ENCODE data around the gene FAM53B.

The FAM53B gene

GRCh38 chr10:124667425-124668345, 76.5 kb downstream of the FAM53B start:
- no peaks in the 10 kb centered on the region for H3K36me3 ChIP-seq (ENCODE audit: insufficient read depth, low read depth, low read length)
- no peak overlapping the region for H3K9ac ChIP-seq (ENCODE audit: low read depth, low read length)
- no peaks in the 10 kb centered on the region for H3K9me3 ChIP-seq (ENCODE audit: insufficient read depth, low read depth, low read length)
- H3K27ac ChIP-seq (ENCODE audit: low read length): no peak overlapping the region
- H3K4me3 ChIP-seq (ENCODE audit: low read length): no peak overlapping the region
- peaks cover 3% of the 10 kb centered on the region for H3K4me1 ChIP-seq (ENCODE audit: insufficient read depth, low read length)
- no peaks in the 10 kb centered on the region for H3K27me3 ChIP-seq (ENCODE audit: insufficient read depth, low read length)

GRCh38 chr10:124666494-124666893, 77.7 kb downstream of the FAM53B start:
- Histone ChIP-seq H3K4me3 (ENCODE audit: low read length) (no peak overlapping the region), H3K27me3 (ENCODE audit: insufficient read depth, low read length) (no peaks in the 10 kb centered on the region), H3K27ac (ENCODE audit: low read length) (no peak overlapping the region), H3K4me1 (ENCODE audit: insufficient read depth, low read length) (no peaks in the 10 kb centered on the region; the same call in 1 of the 2 replicates), H3K9me3 (ENCODE audit: insufficient read depth, low read depth, low read length) (no peaks in the 10 kb centered on the region), H3K36me3 (ENCODE audit: insufficient read depth, low read depth, low read length) (no peaks in the 10 kb centered on the region), H3K9ac (ENCODE audit: low read depth, low read length) (no peak overlapping the region)

GRCh38 chr10:124665980-124666379, 78.2 kb downstream of the FAM53B start:
- Histone ChIP-seq H3K9me3 (ENCODE audit: insufficient read depth, low read depth, low read length) (no peaks in the 10 kb centered on the region), H3K27me3 (ENCODE audit: insufficient read depth, low read length) (no peaks in the 10 kb centered on the region), H3K4me1 (ENCODE audit: insufficient read depth, low read length) (no peaks in the 10 kb centered on the region; the same call in 1 of the 2 replicates), H3K4me3 (ENCODE audit: low read length) (no peak overlapping the region), H3K36me3 (ENCODE audit: insufficient read depth, low read depth, low read length) (no peaks in the 10 kb centered on the region), H3K9ac (ENCODE audit: low read depth, low read length) (no peak overlapping the region), H3K27ac (ENCODE audit: low read length) (no peak overlapping the region)

- H3K36me3 ChIP-seq (ENCODE audit: insufficient read depth, low read depth, low read length): no peaks in the 10 kb centered on the region
- H3K9me3 ChIP-seq (ENCODE audit: insufficient read depth, low read depth, low read length): no peaks in the 10 kb centered on the region
- H3K4me1 ChIP-seq (ENCODE audit: insufficient read depth, low read length): no peaks in the 10 kb centered on the region; the same call in 1 of the 2 replicates
- H3K27ac ChIP-seq (ENCODE audit: low read length): no peak overlapping the region
- no peak overlapping the region for H3K9ac ChIP-seq (ENCODE audit: low read depth, low read length)
- H3K27me3 ChIP-seq (ENCODE audit: insufficient read depth, low read length): no peaks in the 10 kb centered on the region
- H3K4me3 ChIP-seq (ENCODE audit: low read length): no peak overlapping the region
These were observed 78.6 kb downstream of the FAM53B start for GRCh38 chr10:124665558-124665957.

GRCh38 chr10:124665091-124665490, 79.1 kb downstream of the FAM53B start:
- H3K4me1 ChIP-seq (ENCODE audit: insufficient read depth, low read length): no peaks in the 10 kb centered on the region; the same call in 1 of the 2 replicates
- H3K9ac ChIP-seq (ENCODE audit: low read depth, low read length): no peak overlapping the region
- H3K9me3 ChIP-seq (ENCODE audit: insufficient read depth, low read depth, low read length): no peaks in the 10 kb centered on the region
- H3K36me3 ChIP-seq (ENCODE audit: insufficient read depth, low read depth, low read length): no peaks in the 10 kb centered on the region
- no peaks in the 10 kb centered on the region for H3K27me3 ChIP-seq (ENCODE audit: insufficient read depth, low read length)
- H3K4me3 ChIP-seq (ENCODE audit: low read length): no peak overlapping the region
- H3K27ac ChIP-seq (ENCODE audit: low read length): no peak overlapping the region

- H3K4me1 ChIP-seq (ENCODE audit: insufficient read depth, low read length): no peaks in the 10 kb centered on the region; the same call in 1 of the 2 replicates
- no peaks in the 10 kb centered on the region for H3K27me3 ChIP-seq (ENCODE audit: insufficient read depth, low read length)
- no peak overlapping the region for H3K9ac ChIP-seq (ENCODE audit: low read depth, low read length)
- no peak overlapping the region for H3K27ac ChIP-seq (ENCODE audit: low read length)
- H3K9me3 ChIP-seq (ENCODE audit: insufficient read depth, low read depth, low read length): no peaks in the 10 kb centered on the region
- no peaks in the 10 kb centered on the region for H3K36me3 ChIP-seq (ENCODE audit: insufficient read depth, low read depth, low read length)
- no peak overlapping the region for H3K4me3 ChIP-seq (ENCODE audit: low read length)
These were observed 80.3 kb downstream of the FAM53B start for GRCh38 chr10:124663766-124664360.

GRCh38 chr10:124663228-124663627, 81.0 kb downstream of the FAM53B start:
- no peaks in the 10 kb centered on the region for H3K27me3 ChIP-seq (ENCODE audit: insufficient read depth, low read length)
- H3K9ac ChIP-seq (ENCODE audit: low read depth, low read length): no peak overlapping the region
- no peak overlapping the region for H3K27ac ChIP-seq (ENCODE audit: low read length)
- no peaks in the 10 kb centered on the region for H3K36me3 ChIP-seq (ENCODE audit: insufficient read depth, low read depth, low read length)
- no peaks in the 10 kb centered on the region for H3K9me3 ChIP-seq (ENCODE audit: insufficient read depth, low read depth, low read length)
- H3K4me3 ChIP-seq (ENCODE audit: low read length): no peak overlapping the region
- no peaks in the 10 kb centered on the region; the same call in 1 of the 2 replicates for H3K4me1 ChIP-seq (ENCODE audit: insufficient read depth, low read length)

GRCh38 chr10:124661660-124662180, 82.5 kb downstream of the FAM53B start:
- Histone ChIP-seq H3K9me3 (ENCODE audit: insufficient read depth, low read depth, low read length) (no peaks in the 10 kb centered on the region), H3K4me1 (ENCODE audit: insufficient read depth, low read length) (no peaks in the 10 kb centered on the region), H3K27ac (ENCODE audit: low read length) (no peak overlapping the region), H3K27me3 (ENCODE audit: insufficient read depth, low read length) (no peaks in the 10 kb centered on the region), H3K4me3 (ENCODE audit: low read length) (no peak overlapping the region), H3K36me3 (ENCODE audit: insufficient read depth, low read depth, low read length) (no peaks in the 10 kb centered on the region), H3K9ac (ENCODE audit: low read depth, low read length) (no peak overlapping the region)

- H3K4me3 ChIP-seq (ENCODE audit: low read length): no peak overlapping the region
- H3K4me1 ChIP-seq (ENCODE audit: insufficient read depth, low read length): no peaks in the 10 kb centered on the region
- H3K27me3 ChIP-seq (ENCODE audit: insufficient read depth, low read length): no peaks in the 10 kb centered on the region
- H3K9ac ChIP-seq (ENCODE audit: low read depth, low read length): no peak overlapping the region
- H3K36me3 ChIP-seq (ENCODE audit: insufficient read depth, low read depth, low read length): no peaks in the 10 kb centered on the region
- no peaks in the 10 kb centered on the region for H3K9me3 ChIP-seq (ENCODE audit: insufficient read depth, low read depth, low read length)
- no peak overlapping the region for H3K27ac ChIP-seq (ENCODE audit: low read length)
These were observed 83.6 kb downstream of the FAM53B start for GRCh38 chr10:124660404-124661125.

GRCh38 chr10:124659380-124659779, 84.8 kb downstream of the FAM53B start:
- H3K27ac ChIP-seq (ENCODE audit: low read length): no peak overlapping the region

GRCh38 chr10:124658591-124659242, 85.5 kb downstream of the FAM53B start:
- Histone ChIP-seq H3K4me3 (ENCODE audit: low read length) (no peak overlapping the region), H3K9ac (ENCODE audit: low read depth, low read length) (no peak overlapping the region), H3K9me3 (ENCODE audit: insufficient read depth, low read depth, low read length) (no peaks in the 10 kb centered on the region), H3K36me3 (ENCODE audit: insufficient read depth, low read depth, low read length) (no peaks in the 10 kb centered on the region), H3K4me1 (ENCODE audit: insufficient read depth, low read length) (peaks cover 4% of the 10 kb centered on the region; the same call in 1 of the 2 replicates), H3K27ac (ENCODE audit: low read length) (no peak overlapping the region), H3K27me3 (ENCODE audit: insufficient read depth, low read length) (no peaks in the 10 kb centered on the region)

More at GRCh38 chr10:124659380-124659779, 84.8 kb downstream of the FAM53B start:
- Histone ChIP-seq H3K4me1 (ENCODE audit: insufficient read depth, low read length) (peaks cover 4% of the 10 kb centered on the region; the same call in 1 of the 2 replicates), H3K36me3 (ENCODE audit: insufficient read depth, low read depth, low read length) (no peaks in the 10 kb centered on the region), H3K9ac (ENCODE audit: low read depth, low read length) (no peak overlapping the region), H3K27me3 (ENCODE audit: insufficient read depth, low read length) (no peaks in the 10 kb centered on the region), H3K9me3 (ENCODE audit: insufficient read depth, low read depth, low read length) (no peaks in the 10 kb centered on the region), H3K4me3 (ENCODE audit: low read length) (no peak overlapping the region)

Data from iPS-20b (cell line).